Measurements from ENCODE around the gene NT5M. TPM values are rescaled to one million over a fixed set of nuclear protein-coding genes. Genes with fewer than 3 reads are reported as not detected.

Gene NT5M
- total RNA-seq, 1 experiment from 2014 or later, result 10.2 TPM

DNA sequence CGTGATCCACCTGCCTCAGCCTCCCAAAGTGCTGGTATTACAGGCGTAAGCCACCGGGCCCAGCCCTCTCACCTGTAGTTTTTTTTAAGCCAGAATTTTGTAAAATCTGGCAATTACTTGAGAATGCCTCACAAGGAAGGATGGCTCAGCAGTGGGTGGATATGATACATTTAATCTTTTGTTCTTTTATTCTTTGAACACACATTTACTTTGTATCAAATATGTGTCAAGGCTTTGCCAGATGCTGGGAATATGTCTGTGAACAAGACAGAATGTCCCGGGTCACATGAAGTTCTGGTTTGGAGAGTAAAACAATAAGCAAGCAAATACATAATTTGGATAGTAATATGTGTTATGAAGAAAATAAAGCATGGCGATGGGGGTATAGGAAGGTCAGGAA, 17.2 kb upstream of the NT5M start:
- no peak overlapping the region for H3K9ac ChIP-seq (ENCODE audit: low read length)
- no peak for DNase-seq (ENCODE audit: low read depth, low spot score)
- no peaks in the 10 kb centered on the region for H3K27me3 ChIP-seq (ENCODE audit: insufficient read depth, low read length)
- ChIA-PET POLR2A (no interaction called here), CTCF (no interaction called here), RAD21 (ENCODE audit: low non-redundant PET in 1 of 2, low total read pairs in 2 of 2, uncharacterized antibody in 2 of 2, unreplicated experiment in 2 of 2) (no interaction called here)
- no peaks in the 10 kb centered on the region for H3K9me3 ChIP-seq (ENCODE audit: control insufficient read depth in 1 of 2, insufficient read depth in 1 of 2, low read depth in 1 of 2, low read length in 2 of 2)
- no peak for ATAC-seq
- H3K79me2 ChIP-seq (ENCODE audit: insufficient read depth, low read length), result no peaks in the 10 kb centered on the region
- H2AFZ ChIP-seq (ENCODE audit: low read depth, low read length, poor library complexity, severe bottlenecking), result no peak overlapping the region
- no peak overlapping the region for H3K4me3 ChIP-seq (replicated peaks in 1 of 2; ENCODE audit: low read depth in 1 of 2, low read length in 2 of 2)
- H3K36me3 ChIP-seq (ENCODE audit: control insufficient read depth in 1 of 2, insufficient read depth in 2 of 2, low read length in 2 of 2), result no peaks in the 10 kb centered on the region
- no peaks in the 10 kb centered on the region for H4K20me1 ChIP-seq (ENCODE audit: insufficient read depth)
- no peak overlapping the region for H3K4me2 ChIP-seq (ENCODE audit: low read length)
- H3K4me1 ChIP-seq (ENCODE audit: control insufficient read depth in 1 of 2, insufficient read depth in 2 of 2, low read length in 2 of 2), result peaks cover 4 to 7% of the 10 kb centered on the region in 2 experiments; a peak in 3 of 4 replicates
- H3K9me2 ChIP-seq (ENCODE audit: insufficient read depth), result no peaks in the 10 kb centered on the region
- TF ChIP-seq FOSL1 (IDR thresholded peaks at IDR 0.05; ENCODE audit: low read depth) (no peak), ELF1 (IDR thresholded peaks at IDR 0.05; ENCODE audit: borderline replicate concordance, low read depth) (no peak)
- TF ChIP-seq, protein P1, sequence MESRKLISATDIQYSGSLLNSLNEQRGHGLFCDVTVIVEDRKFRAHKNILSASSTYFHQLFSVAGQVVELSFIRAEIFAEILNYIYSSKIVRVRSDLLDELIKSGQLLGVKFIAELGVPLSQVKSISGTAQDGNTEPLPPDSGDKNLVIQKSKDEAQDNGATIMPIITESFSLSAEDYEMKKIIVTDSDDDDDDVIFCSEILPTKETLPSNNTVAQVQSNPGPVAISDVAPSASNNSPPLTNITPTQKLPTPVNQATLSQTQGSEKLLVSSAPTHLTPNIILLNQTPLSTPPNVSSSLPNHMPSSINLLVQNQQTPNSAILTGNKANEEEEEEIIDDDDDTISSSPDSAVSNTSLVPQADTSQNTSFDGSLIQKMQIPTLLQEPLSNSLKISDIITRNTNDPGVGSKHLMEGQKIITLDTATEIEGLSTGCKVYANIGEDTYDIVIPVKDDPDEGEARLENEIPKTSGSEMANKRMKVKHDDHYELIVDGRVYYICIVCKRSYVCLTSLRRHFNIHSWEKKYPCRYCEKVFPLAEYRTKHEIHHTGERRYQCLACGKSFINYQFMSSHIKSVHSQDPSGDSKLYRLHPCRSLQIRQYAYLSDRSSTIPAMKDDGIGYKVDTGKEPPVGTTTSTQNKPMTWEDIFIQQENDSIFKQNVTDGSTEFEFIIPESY (IDR thresholded peaks at IDR 0.05; ENCODE audit: extremely low read depth, insufficient replicate concordance, low read length), result no peak
- TF ChIP-seq, protein P2, sequence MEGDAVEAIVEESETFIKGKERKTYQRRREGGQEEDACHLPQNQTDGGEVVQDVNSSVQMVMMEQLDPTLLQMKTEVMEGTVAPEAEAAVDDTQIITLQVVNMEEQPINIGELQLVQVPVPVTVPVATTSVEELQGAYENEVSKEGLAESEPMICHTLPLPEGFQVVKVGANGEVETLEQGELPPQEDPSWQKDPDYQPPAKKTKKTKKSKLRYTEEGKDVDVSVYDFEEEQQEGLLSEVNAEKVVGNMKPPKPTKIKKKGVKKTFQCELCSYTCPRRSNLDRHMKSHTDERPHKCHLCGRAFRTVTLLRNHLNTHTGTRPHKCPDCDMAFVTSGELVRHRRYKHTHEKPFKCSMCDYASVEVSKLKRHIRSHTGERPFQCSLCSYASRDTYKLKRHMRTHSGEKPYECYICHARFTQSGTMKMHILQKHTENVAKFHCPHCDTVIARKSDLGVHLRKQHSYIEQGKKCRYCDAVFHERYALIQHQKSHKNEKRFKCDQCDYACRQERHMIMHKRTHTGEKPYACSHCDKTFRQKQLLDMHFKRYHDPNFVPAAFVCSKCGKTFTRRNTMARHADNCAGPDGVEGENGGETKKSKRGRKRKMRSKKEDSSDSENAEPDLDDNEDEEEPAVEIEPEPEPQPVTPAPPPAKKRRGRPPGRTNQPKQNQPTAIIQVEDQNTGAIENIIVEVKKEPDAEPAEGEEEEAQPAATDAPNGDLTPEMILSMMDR (IDR thresholded peaks at IDR 0.05 in 2 of 3, conservative IDR thresholded peaks at IDR 0.05 in 1 of 3; ENCODE audit: borderline replicate concordance in 1 of 3, insufficient read depth in 1 of 3, low read depth in 2 of 3, low read length in 2 of 3), result no peak
- intact Hi-C loops (cut with micrococcal nuclease), result no loop called here
- no peak overlapping the region for H3K27ac ChIP-seq (ENCODE audit: low read depth, low read length)
- no TSS peak for BruUV-seq (replicated peaks)

DNA sequence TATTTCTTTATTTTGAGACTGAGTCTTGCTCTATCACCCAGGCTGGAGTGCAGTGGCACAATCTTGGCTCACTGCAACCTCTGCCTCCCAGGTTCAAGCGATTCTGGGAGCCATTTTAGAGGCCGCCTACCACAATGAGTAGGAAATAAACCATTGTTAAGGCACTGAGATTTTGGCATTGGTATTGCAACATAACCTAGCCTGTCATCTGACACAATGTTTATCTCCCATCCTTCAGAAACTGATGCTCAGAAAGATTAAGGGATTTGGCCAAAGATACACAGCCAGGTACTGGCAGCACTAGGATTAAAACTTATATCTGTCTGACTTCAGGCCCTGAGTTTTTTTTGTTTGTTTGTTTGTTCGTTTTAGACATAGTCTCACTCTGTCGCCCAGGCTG, 14.1 kb upstream of the NT5M start:
- no TSS peak for BruUV-seq (replicated peaks)

More for the DNA sequence above, 14.1 kb upstream of the NT5M start:
- TF ChIP-seq CEBPB (IDR thresholded peaks at IDR 0.05; ENCODE audit: low read depth) (no peak), TCF7L2 (IDR thresholded peaks at IDR 0.05; ENCODE audit: borderline replicate concordance, extremely low read depth, insufficient read depth, insufficient read length) (no peak), SP1 (IDR thresholded peaks at IDR 0.05; ENCODE audit: low read depth) (no peak)
- no peaks in the 10 kb centered on the region for H3K27me3 ChIP-seq (ENCODE audit: insufficient read depth, low read length)
- POLR2A ChIA-PET, result no interaction called here
- no peaks in the 10 kb centered on the region for H4K20me1 ChIP-seq (ENCODE audit: insufficient read depth)
- H3K79me2 ChIP-seq (ENCODE audit: insufficient read depth, low read length), result no peaks in the 10 kb centered on the region
- H3K4me2 ChIP-seq (ENCODE audit: low read length), result no peak overlapping the region
- no peak overlapping the region for H3K4me3 ChIP-seq (replicated peaks in 1 of 2; ENCODE audit: low read depth in 1 of 2, low read length in 2 of 2)
- H3K9me2 ChIP-seq (ENCODE audit: insufficient read depth), result no peaks in the 10 kb centered on the region
- no peaks in the 10 kb centered on the region for H3K9me3 ChIP-seq (ENCODE audit: control insufficient read depth in 1 of 2, insufficient read depth in 1 of 2, low read depth in 1 of 2, low read length in 2 of 2)
- H3K36me3 ChIP-seq (ENCODE audit: control insufficient read depth in 1 of 2, insufficient read depth in 2 of 2, low read length in 2 of 2), result no peaks in the 10 kb centered on the region
- H3K4me1 ChIP-seq (ENCODE audit: control insufficient read depth in 1 of 2, insufficient read depth in 2 of 2, low read length in 2 of 2), result no peaks in the 10 kb centered on the region
- no peak overlapping the region for H3K27ac ChIP-seq (ENCODE audit: low read depth, low read length)
- ATAC-seq (no peak), DNase-seq (ENCODE audit: low read depth, low spot score) (no peak)
- CTCF ChIA-PET, result no interaction called here
- no peak overlapping the region for H2AFZ ChIP-seq (ENCODE audit: low read depth, low read length, poor library complexity, severe bottlenecking)
- RAD21 ChIA-PET (ENCODE audit: low non-redundant PET in 1 of 2, low total read pairs in 2 of 2, uncharacterized antibody in 2 of 2, unreplicated experiment in 2 of 2), result no interaction called here
- intact Hi-C loops (cut with micrococcal nuclease), result no loop called here
- H3K9ac ChIP-seq (ENCODE audit: low read length), result no peak overlapping the region
